GM23248 (cell line): ENCODE measurements around the gene FPR3.

Experiments
- EZH2 ChIP-seq: fragments of 200-600 bp; sonication (generic); IDR thresholded peaks from 2 replicates; pipeline ENCODE4 v1.6.1; 2018; ENCODE audit warnings: antibody characterized with exemption, mild to moderate bottlenecking; ENCODE audit not compliant: insufficient read depth, poor library complexity, severe bottlenecking
- EZH2phosphoT487 ChIP-seq: fragments of 200-600 bp; sonication (generic); IDR thresholded peaks from 2 replicates; pipeline ENCODE4 v1.6.1; 2018; ENCODE audit warnings: antibody characterized with exemption, moderate library complexity, mild to moderate bottlenecking, low read depth; ENCODE audit not compliant: insufficient read depth

DNA sequence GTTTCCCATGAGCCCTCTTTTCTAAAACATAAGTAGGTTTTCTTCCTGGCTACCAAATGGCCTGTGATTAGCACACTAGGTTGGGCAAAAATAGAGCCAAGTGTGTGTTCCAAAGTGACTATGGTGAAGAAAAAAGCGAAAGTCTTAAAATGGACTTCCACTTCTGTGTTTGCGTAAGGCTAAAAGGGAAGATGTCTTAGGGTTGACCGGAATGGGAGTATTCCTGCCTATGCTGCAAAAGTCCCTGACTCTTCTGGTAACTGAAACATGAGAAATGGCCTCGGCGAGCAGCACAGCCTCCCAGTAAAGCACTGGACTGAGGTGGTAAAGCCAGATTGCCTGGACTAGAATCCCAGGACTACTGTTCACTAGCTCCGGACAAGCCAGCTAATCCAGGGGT, 40.8 kb upstream of the FPR3 start:
- TF ChIP-seq EZH2 (no peak), EZH2phosphoT487 (no peak)
